CD8-positive, alpha-beta memory T cell (primary cell): ENCODE results near the gene OARD1. TPM values are rescaled to one million over a fixed set of nuclear protein-coding genes. Genes with fewer than 3 reads are reported as not detected.

Source experiments
- CTCF ChIA-PET: fragments of 350-600 bp; sonication (Branson Sonifier 250); formaldehyde crosslinking; loops from one replicate; lab custom pipeline; 2021; ENCODE audit warnings: antibody characterized with exemption; lab: Charles Lee
- POLR2A ChIA-PET: fragments of 350-600 bp; sonication (Branson Sonifier 250); formaldehyde crosslinking; loops from one replicate; lab custom pipeline; 2021; ENCODE audit warnings: antibody characterized with exemption; lab: Charles Lee
- DNase-seq, 5 donors: peaks; one replicate each; pipeline versions ENCODE4 v3.0.0 to v3.0.0-alpha.2; 2020 to 2022; ENCODE audit warnings: mixed read lengths in 1 of 5
- H3K27ac ChIP-seq: one replicate; pipeline ENCODE4 v1.7.0; 2013; ENCODE audit warnings: low read depth, mild to moderate bottlenecking, low read length, moderate library complexity
- H3K27me3 ChIP-seq: 2 replicates; pipeline ENCODE4 v1.7.0; 2013; ENCODE audit warnings: low read length, mild to moderate bottlenecking; ENCODE audit not compliant: insufficient read depth, poor library complexity, severe bottlenecking
- H3K36me3 ChIP-seq: 2 replicates; pipeline ENCODE4 v1.7.0; 2013; ENCODE audit warnings: mild to moderate bottlenecking, low read length, moderate library complexity; ENCODE audit not compliant: insufficient read depth
- H3K4me1 ChIP-seq: 2 replicates; pipeline ENCODE4 v1.7.0; 2013; ENCODE audit warnings: mild to moderate bottlenecking, low read length, moderate library complexity; ENCODE audit not compliant: insufficient read depth
- H3K4me3 ChIP-seq: 2 replicates; pipeline ENCODE4 v1.7.0; 2013; ENCODE audit warnings: mild to moderate bottlenecking, low read length
- H3K9me3 ChIP-seq: 2 replicates; pipeline ENCODE4 v1.7.0; 2013; ENCODE audit warnings: mild to moderate bottlenecking, low read length
- H3K27ac Mint-ChIP-seq, 8 donors: one replicate each; pipeline ENCODE4 v1.8.0; 2020 to 2021; ENCODE audit warnings: mixed read lengths in 8 of 8, mild to moderate bottlenecking in 6 of 8, inconsistent platforms in 3 of 8, moderate library complexity in 3 of 8
- H3K27me3 Mint-ChIP-seq, 2 donors: one replicate each; pipeline ENCODE4 v1.8.0; 2020 to 2021; ENCODE audit warnings: mixed read lengths in 2 of 2, mild to moderate bottlenecking in 1 of 2, moderate library complexity in 1 of 2
- H3K36me3 Mint-ChIP-seq, 3 donors: one replicate each; pipeline ENCODE4 v1.8.0; 2020 to 2021; ENCODE audit warnings: mixed read lengths in 3 of 3, inconsistent platforms in 1 of 3, mild to moderate bottlenecking in 1 of 3
- H3K4me1 Mint-ChIP-seq, 3 donors: one replicate each; pipeline ENCODE4 v1.8.0; 2020 to 2021; ENCODE audit warnings: mixed read lengths in 3 of 3, inconsistent platforms in 1 of 3, mild to moderate bottlenecking in 1 of 3
- H3K4me3 Mint-ChIP-seq, 7 donors: one replicate each; pipeline ENCODE4 v1.8.0; 2020 to 2021; ENCODE audit warnings: mixed read lengths in 7 of 7, mild to moderate bottlenecking in 6 of 7, moderate library complexity in 4 of 7, inconsistent platforms in 2 of 7
- H3K9me3 Mint-ChIP-seq, 5 donors: one replicate each; pipeline ENCODE4 v1.8.0; 2020 to 2022; ENCODE audit warnings: mixed read lengths in 5 of 5, mild to moderate bottlenecking in 3 of 5, moderate library complexity in 2 of 5, inconsistent platforms in 1 of 5
- polyA plus RNA-seq: library from polyadenylated mRNA; unstranded; fragments of 300-500 nt; fragmentation: Illumina TruSeq; gene quantifications from one replicate; pipeline ENCODE4 v1.2.3, GENCODE V29; 2021
- total RNA-seq, 2 experiments: library from RNA; stranded (reverse); gene quantifications; one replicate each; pipeline ENCODE4 v1.2.3, GENCODE V29; 2021

The OARD1 gene
- total and polyA plus RNA-seq, 3 experiments from 2014 or later = 41.9 to 51.1 (median 42.9) TPM

- Mint-ChIP-seq H3K4me3 (peak overlapping the region; percentile 84 to 99 (median 95)), H3K4me1 (peaks cover 49 to 65% (median 61%) of the 10 kb centered on the region in 3 donors), H3K9me3 (no peaks in the 10 kb centered on the region), H3K27me3 (peaks cover 0 to 6% of the 10 kb centered on the region in 2 donors), H3K36me3 (peaks cover 0 to 48% (median 7%) of the 10 kb centered on the region in 3 donors), H3K27ac (peak overlapping the region; percentile 91 to 99 (median 96))
- Histone ChIP-seq H3K9me3 (no peaks in the 10 kb centered on the region), H3K27ac (peak overlapping the region; percentile 94), H3K36me3 (peaks cover 13% of the 10 kb centered on the region), H3K4me1 (peaks cover 39% of the 10 kb centered on the region), H3K4me3 (peak overlapping the region; percentile 98), H3K27me3 (no peaks in the 10 kb centered on the region)
- DNase-seq = peak; percentile 74 to 88 (median 79)
- ChIA-PET CTCF (interaction anchor here (2.3 kb wide), 1 partner anchor 45 kb away, joined by 12 read pairs; no protein-coding TSS in a partner anchor), POLR2A (interaction anchor here (1.2 kb wide), 1 partner anchor 45 kb away, joined by 7 read pairs; no protein-coding TSS in a partner anchor)
Measured at GRCh38 chr6:41073203-41073967, 1.2 kb upstream of the OARD1 start.

GRCh38 chr6:41072836-41073202, 663 bp upstream of the OARD1 start, which contains the start of gene NFYA:
Gene NFYA, plus strand, starts transcription at chr6:41072974. Its CDS starts 6,116 bp downstream, at chr6:41079090.
- ChIA-PET POLR2A (interaction anchor here (0.8 to 1.2 kb wide), 4 partner anchors 45 to 662 kb away, joined by 3 to 7 read pairs (median 4); no protein-coding TSS in a partner anchor), CTCF (interaction anchor here (1.0 to 2.3 kb wide), 3 partner anchors 17 to 44 kb away, joined by 3 to 12 read pairs (median 3); no protein-coding TSS in a partner anchor)
- Mint-ChIP-seq H3K36me3 (peaks cover 0 to 51% (median 4%) of the 10 kb centered on the region in 3 donors), H3K4me3 (peak within 1 kb of the TSS; percentile 89 to 99 (median 95)), H3K27ac (peak within 1 kb of the TSS; percentile 96 to 99 (median 98)), H3K4me1 (peaks cover 46 to 60% (median 56%) of the 10 kb centered on the region in 3 donors), H3K9me3 (no peaks in the 10 kb centered on the region), H3K27me3 (peaks cover 0 to 6% of the 10 kb centered on the region in 2 donors)
- peak within 1 kb of the TSS; percentile 94 for H3K27ac ChIP-seq
- peaks cover 17% of the 10 kb centered on the region for H3K36me3 ChIP-seq
- peak in 2 of 5 donors; percentile 100 for DNase-seq
- H3K27me3 ChIP-seq = no peaks in the 10 kb centered on the region
- peak within 1 kb of the TSS; percentile 98 for H3K4me3 ChIP-seq
- peaks cover 39% of the 10 kb centered on the region for H3K4me1 ChIP-seq
- no peaks in the 10 kb centered on the region for H3K9me3 ChIP-seq

- no peak for DNase-seq
- Mint-ChIP-seq H3K27ac (peak overlapping the region; percentile 96 to 99 (median 98)), H3K4me1 (peaks cover 49 to 56% (median 54%) of the 10 kb centered on the region in 3 donors), H3K9me3 (no peaks in the 10 kb centered on the region), H3K4me3 (peak overlapping the region; percentile 89 to 99 (median 95)), H3K27me3 (peaks cover 0 to 6% of the 10 kb centered on the region in 2 donors), H3K36me3 (peaks cover 9 to 64% (median 12%) of the 10 kb centered on the region in 3 donors)
- H3K4me1 ChIP-seq = peaks cover 39% of the 10 kb centered on the region
- no peaks in the 10 kb centered on the region for H3K27me3 ChIP-seq
- H3K36me3 ChIP-seq = peaks cover 26% of the 10 kb centered on the region
- H3K27ac ChIP-seq = peak overlapping the region; percentile 93
- ChIA-PET CTCF (interaction anchor here (1.0 to 2.3 kb wide), 3 partner anchors 16 to 43 kb away, joined by 3 to 12 read pairs (median 3); no protein-coding TSS in a partner anchor), POLR2A (interaction anchor here (1.4 kb wide), 1 partner anchor 18 kb away, joined by 3 read pairs; the partner anchor contains the start of gene APOBEC2)
- peak overlapping the region; percentile 98 for H3K4me3 ChIP-seq
- H3K9me3 ChIP-seq = no peaks in the 10 kb centered on the region
Measured at GRCh38 chr6:41071501-41071922, 644 bp downstream of the OARD1 start.

- peaks cover 14% of the 10 kb centered on the region for H3K4me1 ChIP-seq
- H3K27me3 ChIP-seq = no peaks in the 10 kb centered on the region
- no peaks in the 10 kb centered on the region for H3K27me3 Mint-ChIP-seq
- H3K4me1 Mint-ChIP-seq = peaks cover 23 to 32% (median 27%) of the 10 kb centered on the region in 3 donors
- POLR2A ChIA-PET = no interaction called here
- CTCF ChIA-PET = interaction anchor here (1.4 kb wide), 1 partner anchor 14 kb away, joined by 5 read pairs; the partner anchor contains the start of gene APOBEC2
- no peaks in the 10 kb centered on the region for H3K9me3 Mint-ChIP-seq
- no peak overlapping the region for H3K27ac ChIP-seq
- peak overlapping the region in 6 of 8 donors; percentile 14 to 79 (median 36) for H3K27ac Mint-ChIP-seq
- DNase-seq = peak; percentile 47 to 71 (median 58)
- H3K9me3 ChIP-seq = no peaks in the 10 kb centered on the region
- H3K4me3 Mint-ChIP-seq = peak overlapping the region in 1 of 7 donors; percentile 26
- peaks cover 9 to 85% (median 16%) of the 10 kb centered on the region in 3 donors for H3K36me3 Mint-ChIP-seq
- peaks cover 50% of the 10 kb centered on the region for H3K36me3 ChIP-seq
- no peak overlapping the region for H3K4me3 ChIP-seq
Measured at GRCh38 chr6:41066867-41067304, 5.3 kb downstream of the OARD1 start.

GRCh38 chr6:41065550-41066026, 6.6 kb downstream of the OARD1 start:
- no peak for DNase-seq
- Histone ChIP-seq H3K4me1 (peaks cover 5% of the 10 kb centered on the region), H3K9me3 (no peaks in the 10 kb centered on the region), H3K27ac (no peak overlapping the region), H3K27me3 (no peaks in the 10 kb centered on the region), H3K36me3 (peaks cover 55% of the 10 kb centered on the region), H3K4me3 (no peak overlapping the region)
- H3K27me3 Mint-ChIP-seq = no peaks in the 10 kb centered on the region
- peaks cover 11 to 20% (median 15%) of the 10 kb centered on the region in 3 donors for H3K4me1 Mint-ChIP-seq
- peak overlapping the region in 2 of 8 donors; percentile 14 to 41 for H3K27ac Mint-ChIP-seq
- no peaks in the 10 kb centered on the region for H3K9me3 Mint-ChIP-seq
- peaks cover 9 to 92% (median 14%) of the 10 kb centered on the region in 3 donors for H3K36me3 Mint-ChIP-seq
- CTCF ChIA-PET = interaction anchor here (0.8 to 1.3 kb wide), 4 partner anchors 9 to 61 kb away, joined by 3 to 6 read pairs (median 4); no protein-coding TSS in a partner anchor
- POLR2A ChIA-PET = no interaction called here
- no peak overlapping the region for H3K4me3 Mint-ChIP-seq

GRCh38 chr6:41064841-41065240, 7.3 kb downstream of the OARD1 start:
- no peak overlapping the region for H3K4me3 Mint-ChIP-seq
- ChIA-PET CTCF (no interaction called here), POLR2A (no interaction called here)
- Histone ChIP-seq H3K27ac (no peak overlapping the region), H3K36me3 (peaks cover 55% of the 10 kb centered on the region), H3K27me3 (no peaks in the 10 kb centered on the region), H3K9me3 (no peaks in the 10 kb centered on the region), H3K4me1 (no peaks in the 10 kb centered on the region), H3K4me3 (no peak overlapping the region)
- no peak overlapping the region for H3K27ac Mint-ChIP-seq
- H3K27me3 Mint-ChIP-seq = no peaks in the 10 kb centered on the region
- H3K9me3 Mint-ChIP-seq = no peaks in the 10 kb centered on the region
- peaks cover 9 to 93% (median 15%) of the 10 kb centered on the region in 3 donors for H3K36me3 Mint-ChIP-seq
- no peak for DNase-seq
- peaks cover 7 to 18% (median 10%) of the 10 kb centered on the region in 3 donors for H3K4me1 Mint-ChIP-seq

GRCh38 chr6:41063884-41064285, 8.3 kb downstream of the OARD1 start:
- H3K36me3 Mint-ChIP-seq = peaks cover 9 to 91% (median 16%) of the 10 kb centered on the region in 3 donors
- H3K27me3 ChIP-seq = no peaks in the 10 kb centered on the region
- peaks cover 45% of the 10 kb centered on the region for H3K36me3 ChIP-seq
- H3K4me3 ChIP-seq = no peak overlapping the region
- peak overlapping the region in 1 of 8 donors; percentile 2 for H3K27ac Mint-ChIP-seq
- H3K27ac ChIP-seq = no peak overlapping the region
- H3K4me1 ChIP-seq = no peaks in the 10 kb centered on the region
- DNase-seq = no peak
- H3K4me3 Mint-ChIP-seq = no peak overlapping the region
- H3K27me3 Mint-ChIP-seq = no peaks in the 10 kb centered on the region
- H3K9me3 Mint-ChIP-seq = no peaks in the 10 kb centered on the region
- ChIA-PET POLR2A (no interaction called here), CTCF (interaction anchor here (0.6 to 2.0 kb wide), 3 partner anchors 24 to 36 kb away, joined by 3 to 5 read pairs (median 4); no protein-coding TSS in a partner anchor)
- no peaks in the 10 kb centered on the region for H3K9me3 ChIP-seq
- peaks cover 7 to 13% (median 10%) of the 10 kb centered on the region in 3 donors for H3K4me1 Mint-ChIP-seq
